Activated CD4-positive, alpha-beta T cell treated with anti-CD3 and anti-CD28 coated beads for 36 hours (primary cell): Measurements from ENCODE around the gene HOXD8. TPM values are rescaled to one million over a fixed set of nuclear protein-coding genes. Genes with fewer than 3 reads are reported as not detected.

Experiments used
- ATAC-seq: fragments of 200-7000 bp; cut with Tn5 transposase; one replicate; pipeline ENCODE4 v1.10.0; 2021; ENCODE audit warnings: mild to moderate bottlenecking, moderate library complexity
- CTCF ChIA-PET: fragments of 350-600 bp; sonication (Branson Sonifier 250); formaldehyde crosslinking; loops from one replicate; lab custom pipeline; 2021; ENCODE audit warnings: antibody characterized with exemption; lab: Charles Lee
- POLR2A ChIA-PET: fragments of 350-600 bp; sonication (Branson Sonifier 250); formaldehyde crosslinking; loops from one replicate; lab custom pipeline; 2021; ENCODE audit warnings: antibody characterized with exemption, inconsistent platforms; lab: Charles Lee
- DNase-seq: peaks from one replicate; pipeline ENCODE4 v3.0.0-alpha.2; 2020
- H3K27ac Mint-ChIP-seq: one replicate; pipeline ENCODE4 v1.8.0; 2021; ENCODE audit warnings: mixed read lengths
- H3K27me3 Mint-ChIP-seq: one replicate; pipeline ENCODE4 v1.8.0; 2021; ENCODE audit warnings: mixed read lengths
- H3K36me3 Mint-ChIP-seq: one replicate; pipeline ENCODE4 v1.8.0; 2021; ENCODE audit warnings: low read depth, mixed read lengths
- H3K4me1 Mint-ChIP-seq: one replicate; pipeline ENCODE4 v1.8.0; 2021; ENCODE audit warnings: mixed read lengths
- H3K4me3 Mint-ChIP-seq: one replicate; pipeline ENCODE4 v1.8.0; 2021; ENCODE audit warnings: mild to moderate bottlenecking, moderate library complexity, mixed read lengths
- H3K9me3 Mint-ChIP-seq: one replicate; pipeline ENCODE4 v1.8.0; 2021; ENCODE audit warnings: low read depth, mixed read lengths
- intact Hi-C, 2 experiments: fragments of 100-400 bp; cut with DNase I in 1 of 2; cut with micrococcal nuclease in 1 of 2; formaldehyde crosslinking; loops; one replicate each; pipeline versions ENCODE4 v1.14.2 to v1.15.1; 2022 to 2024; cut with DNase I, micrococcal nuclease
- total RNA-seq, 2 experiments: library from RNA; stranded (reverse); gene quantifications; one replicate each; pipeline ENCODE4 v1.2.3, GENCODE V29; 2021

The HOXD8 gene
- total RNA-seq, 2 experiments from 2014 or later = not detected

GRCh38 chr2:176084611-176085119 lies 44.8 kb upstream of the HOXD8 start:
- H3K4me3 Mint-ChIP-seq = no peak overlapping the region
- H3K27me3 Mint-ChIP-seq = peaks cover 80% of the 10 kb centered on the region
- POLR2A ChIA-PET = no interaction called here
- peaks cover 10% of the 10 kb centered on the region for H3K4me1 Mint-ChIP-seq
- intact Hi-C loops = loop anchor here (2.0 to 10.0 kb wide), 5 partner anchors 28 to 1752 kb away; partner anchors contain the start of genes SP9 (in 2 of the 2) and HOXD9 (in 1 of the 2)
- DNase-seq (no peak), ATAC-seq (no peak)
- no peak overlapping the region for H3K27ac Mint-ChIP-seq
- CTCF ChIA-PET = interaction anchor here (1.3 to 1.9 kb wide), 4 partner anchors 12 to 42 kb away, joined by 3 to 10 read pairs (median 6); no protein-coding TSS in a partner anchor
- peaks cover 10% of the 10 kb centered on the region for H3K36me3 Mint-ChIP-seq
- H3K9me3 Mint-ChIP-seq = peaks cover 4% of the 10 kb centered on the region

GRCh38 chr2:176085120-176085788 lies 44.3 kb upstream of the HOXD8 start:
- ChIA-PET POLR2A (no interaction called here), CTCF (interaction anchor here (0.6 to 1.9 kb wide), 8 partner anchors 12 to 833 kb away, joined by 3 to 10 read pairs (median 3); no protein-coding TSS in a partner anchor)
- Mint-ChIP-seq H3K9me3 (peaks cover 4% of the 10 kb centered on the region), H3K27ac (no peak overlapping the region), H3K36me3 (peaks cover 10% of the 10 kb centered on the region), H3K27me3 (peaks cover 86% of the 10 kb centered on the region), H3K4me3 (no peak overlapping the region), H3K4me1 (peaks cover 10% of the 10 kb centered on the region)
- no peak for DNase-seq
- ATAC-seq = no peak
- intact Hi-C loops = loop anchor here (2.0 to 10.0 kb wide), 3 partner anchors 28 to 1750 kb away; partner anchors contain the start of gene SP9 (in 1 of the 2)

GRCh38 chr2:176085861-176086771 lies 43.4 kb upstream of the HOXD8 start:
- Mint-ChIP-seq H3K4me3 (no peak overlapping the region), H3K9me3 (peaks cover 4% of the 10 kb centered on the region), H3K36me3 (peaks cover 6% of the 10 kb centered on the region), H3K27me3 (peaks cover 87% of the 10 kb centered on the region), H3K27ac (no peak overlapping the region), H3K4me1 (peaks cover 8% of the 10 kb centered on the region)
- peak; percentile 54 for DNase-seq
- ChIA-PET POLR2A (no interaction called here), CTCF (interaction anchor here (0.6 to 1.9 kb wide), 8 partner anchors 11 to 834 kb away, joined by 3 to 10 read pairs (median 3); no protein-coding TSS in a partner anchor)
- intact Hi-C loops = loop anchor here (2.0 to 10.0 kb wide), 4 partner anchors 27 to 1751 kb away; partner anchors contain the start of gene SP9 (in 1 of the 2)
- ATAC-seq = no peak

GRCh38 chr2:176087330-176088047 lies 42.0 kb upstream of the HOXD8 start:
- Mint-ChIP-seq H3K36me3 (peaks cover 3% of the 10 kb centered on the region), H3K9me3 (peaks cover 4% of the 10 kb centered on the region), H3K27me3 (peaks cover 88% of the 10 kb centered on the region), H3K4me3 (no peak overlapping the region), H3K4me1 (peaks cover 12% of the 10 kb centered on the region), H3K27ac (no peak overlapping the region)
- ChIA-PET CTCF (interaction anchor here (1.6 kb wide), 1 partner anchor 10 kb away, joined by 7 read pairs; no protein-coding TSS in a partner anchor), POLR2A (no interaction called here)
- no peak for ATAC-seq
- DNase-seq = no peak
- intact Hi-C loops = loop anchor here (1.0 to 10.0 kb wide), 6 partner anchors 73 to 1753 kb away; partner anchors contain the start of gene SP9 (in 1 of the 2)

GRCh38 chr2:176088048-176088936 lies 41.2 kb upstream of the HOXD8 start:
- intact Hi-C loops = loop anchor here (1.0 to 10.0 kb wide), 5 partner anchors 397 to 1753 kb away; partner anchors contain the start of gene SP9 (in 1 of the 2)
- POLR2A ChIA-PET = no interaction called here
- DNase-seq (peak; percentile 61), ATAC-seq (no peak)
- H3K9me3 Mint-ChIP-seq = peaks cover 4% of the 10 kb centered on the region
- CTCF ChIA-PET = interaction anchor here (0.8 to 1.6 kb wide), 3 partner anchors 9 to 32 kb away, joined by 3 to 7 read pairs (median 3); no protein-coding TSS in a partner anchor
- H3K4me3 Mint-ChIP-seq = peak overlapping the region; percentile 51
- H3K27me3 Mint-ChIP-seq = peaks cover 82% of the 10 kb centered on the region
- no peak overlapping the region for H3K27ac Mint-ChIP-seq
- H3K36me3 Mint-ChIP-seq = peaks cover 3% of the 10 kb centered on the region
- peaks cover 14% of the 10 kb centered on the region for H3K4me1 Mint-ChIP-seq

- ATAC-seq = no peak
- ChIA-PET POLR2A (interaction anchor here (0.7 kb wide), 1 partner anchor 372 kb away, joined by 3 read pairs; no protein-coding TSS in a partner anchor), CTCF (interaction anchor here (0.8 to 1.6 kb wide), 3 partner anchors 9 to 31 kb away, joined by 3 to 7 read pairs (median 3); no protein-coding TSS in a partner anchor)
- Mint-ChIP-seq H3K9me3 (no peaks in the 10 kb centered on the region), H3K27me3 (peaks cover 82% of the 10 kb centered on the region), H3K27ac (no peak overlapping the region), H3K4me1 (peaks cover 21% of the 10 kb centered on the region), H3K36me3 (peaks cover 3% of the 10 kb centered on the region), H3K4me3 (no peak overlapping the region)
- intact Hi-C loops = loop anchor here (1.0 to 10.0 kb wide), 5 partner anchors 398 to 1754 kb away; partner anchors contain the start of gene SP9 (in 1 of the 2)
- no peak for DNase-seq
Observed at GRCh38 chr2:176088937-176089842, 40.3 kb upstream of the HOXD8 start.

GRCh38 chr2:176089843-176090395 lies 39.6 kb upstream of the HOXD8 start:
- no peak for DNase-seq
- Mint-ChIP-seq H3K9me3 (no peaks in the 10 kb centered on the region), H3K36me3 (peaks cover 3% of the 10 kb centered on the region), H3K4me1 (peaks cover 21% of the 10 kb centered on the region), H3K27ac (no peak overlapping the region), H3K4me3 (no peak overlapping the region), H3K27me3 (peaks cover 82% of the 10 kb centered on the region)
- ChIA-PET CTCF (no interaction called here), POLR2A (no interaction called here)
- intact Hi-C loops = loop anchor here (2.0 to 10.0 kb wide), 5 partner anchors 399 to 1755 kb away; partner anchors contain the start of gene SP9 (in 1 of the 2)
- no peak for ATAC-seq

- intact Hi-C loops = loop anchor here in 1 of 2 experiments (10.0 kb wide), 1 partner anchor 1056 kb away; no protein-coding TSS in a partner anchor
Observed at GRCh38 chr2:176090862-176091261, 38.6 kb upstream of the HOXD8 start.

More at GRCh38 chr2:176090862-176091261, 38.6 kb upstream of the HOXD8 start:
- DNase-seq = no peak
- Mint-ChIP-seq H3K27me3 (peaks cover 84% of the 10 kb centered on the region), H3K4me1 (peaks cover 21% of the 10 kb centered on the region), H3K9me3 (no peaks in the 10 kb centered on the region), H3K4me3 (no peak overlapping the region), H3K27ac (no peak overlapping the region), H3K36me3 (peaks cover 3% of the 10 kb centered on the region)
- ATAC-seq = no peak
- POLR2A ChIA-PET = no interaction called here
- CTCF ChIA-PET = interaction anchor here (1.0 kb wide), 1 partner anchor 12 kb away, joined by 3 read pairs; no protein-coding TSS in a partner anchor
